ENCODE results near the gene DDI2.
"Not testable (repeated sequence)": the region's sequence is repeated elsewhere in the genome, so short reads cannot be mapped to it uniquely, and the experiment has no call there.

DDI2 gene

DNA sequence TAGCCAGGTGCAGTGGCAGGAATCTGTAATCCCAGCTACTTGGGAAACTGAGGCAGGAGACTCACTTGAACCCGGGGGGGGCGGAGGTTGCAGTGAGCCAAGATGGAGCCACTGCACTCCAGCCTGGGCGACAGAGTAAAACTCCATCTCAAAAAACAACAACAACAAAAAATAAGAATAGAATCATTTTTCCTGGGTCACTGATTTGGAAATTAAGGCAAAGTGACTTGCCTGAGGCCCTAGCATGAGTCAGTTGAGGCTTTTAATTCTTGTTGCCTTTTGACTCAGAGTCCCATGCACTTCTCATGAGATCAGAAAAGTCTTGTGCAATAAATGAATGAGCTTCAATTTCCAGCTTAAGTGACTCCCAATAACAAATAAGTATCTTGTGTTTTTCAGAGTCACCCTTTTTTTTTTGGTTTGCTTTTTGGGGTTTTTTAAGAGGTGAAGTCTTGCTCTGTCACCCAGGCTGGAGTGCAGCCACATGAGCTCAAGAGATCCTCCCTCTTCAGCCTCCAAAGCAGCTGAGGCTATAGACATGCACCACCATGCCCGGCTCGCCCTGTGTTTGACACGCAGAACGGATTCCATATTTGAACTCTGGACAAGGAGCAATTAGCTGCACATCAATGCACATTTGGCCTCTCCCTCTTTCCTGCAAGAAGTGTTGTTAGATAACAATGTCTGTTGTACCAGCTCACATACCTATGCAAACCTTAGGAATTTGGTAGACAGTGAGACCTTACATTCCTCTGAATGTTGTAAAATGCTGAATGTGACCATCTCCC, 63.5 kb downstream of the DDI2 start:
- DNase-seq = peak; percentile 93 to 98

GRCh38 chr1:15681349-15682292, 64.4 kb downstream of the DDI2 start:
- no peak for DNase-seq

DNA sequence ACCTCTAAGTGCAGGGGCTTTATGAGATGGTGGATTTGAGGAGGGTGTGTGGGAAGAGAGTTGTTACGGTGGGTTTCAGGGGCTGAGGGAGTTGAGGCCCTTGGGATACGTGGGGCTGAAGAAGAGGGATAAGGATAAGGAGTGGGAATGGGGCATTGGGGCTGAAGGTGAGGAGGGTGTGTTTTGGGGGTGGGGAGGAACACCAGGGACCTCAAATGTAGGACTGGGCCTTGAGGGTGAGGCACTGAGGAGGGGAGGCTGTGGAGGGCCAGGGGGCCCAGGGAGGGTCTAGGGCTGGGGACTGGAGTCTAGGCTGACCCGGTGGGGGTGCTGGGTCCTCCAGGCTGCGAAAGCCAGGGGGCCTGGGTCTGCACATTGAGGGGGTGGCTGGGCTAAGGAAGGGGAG, 65.7 kb downstream of the DDI2 start:
- no peak for DNase-seq

DNA sequence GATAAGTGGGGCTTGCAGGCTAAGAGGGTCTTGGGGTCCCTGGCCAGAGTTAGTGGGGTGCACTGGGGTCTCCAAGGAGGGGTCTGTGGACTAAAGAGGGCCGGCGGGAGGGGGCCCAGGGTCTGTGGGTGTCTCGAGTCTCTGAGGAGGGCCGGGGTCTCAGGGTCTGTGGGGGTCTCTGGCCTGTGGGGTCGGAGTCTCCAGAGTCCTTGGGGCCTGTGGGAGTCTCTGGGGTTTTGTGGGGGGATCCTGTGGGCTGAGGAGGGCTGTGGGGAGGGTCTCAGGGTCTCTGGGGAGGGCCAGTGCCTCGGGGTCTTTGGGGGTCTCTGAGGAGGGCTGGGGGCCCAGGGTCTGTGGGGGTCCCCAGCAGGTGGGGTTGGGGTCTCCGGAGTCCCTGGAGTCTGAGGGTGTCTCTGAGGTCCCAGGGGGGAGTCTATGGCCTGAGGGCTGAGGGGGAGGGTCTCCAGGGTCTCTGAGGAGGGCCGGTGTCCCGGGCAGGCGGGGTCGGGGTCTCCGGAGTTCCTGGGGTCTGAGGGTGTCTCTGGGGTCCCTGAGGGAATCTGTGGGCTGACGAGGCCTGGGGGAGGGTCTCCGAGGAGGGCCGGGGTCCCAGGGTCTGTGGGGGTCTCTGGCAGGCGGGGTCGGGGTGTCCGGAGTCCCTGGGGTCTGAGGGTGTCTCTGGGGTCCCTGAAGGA, 66.2 kb downstream of the DDI2 start:
- no peak for DNase-seq

DNA sequence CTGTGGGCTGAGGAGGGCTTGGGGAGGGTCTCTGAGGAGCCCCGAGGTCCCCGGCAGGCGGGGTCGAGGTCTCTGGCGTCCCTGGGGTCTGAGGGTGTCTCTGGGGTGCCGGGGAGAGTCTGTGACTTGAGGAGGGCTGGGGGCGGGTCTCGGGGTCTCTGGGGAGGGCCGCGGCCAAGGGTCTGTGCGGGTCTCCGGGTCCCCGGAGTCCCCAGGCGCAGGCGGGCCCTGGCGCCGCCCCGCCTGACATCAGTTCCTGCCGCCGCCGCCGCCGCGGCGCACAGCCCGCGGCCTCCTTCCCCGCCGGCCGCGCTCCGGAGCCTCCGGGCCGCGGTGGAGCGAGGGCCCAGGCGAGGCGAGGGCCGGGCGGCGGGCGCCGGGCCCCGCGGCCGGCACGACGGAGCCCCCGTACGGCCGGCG, 66.8 kb downstream of the DDI2 start, which contains the start of gene PLEKHM2:
Gene PLEKHM2 (plus strand): TSS at position 279 of the 420 bp plus-strand sequence. CDS start 239 bp downstream, outside the sequence.
- DNase-seq = peak; percentile 35 to 50

GRCh38 chr1:15684468-15685291, 67.4 kb downstream of the DDI2 start:
- DNase-seq = peak; percentile 55 to 65

- DNase-seq = no peak
Observed at GRCh38 chr1:15685820-15686219, 68.6 kb downstream of the DDI2 start.

GRCh38 chr1:15687446-15687845, 70.2 kb downstream of the DDI2 start:
- no peak for DNase-seq

DNA sequence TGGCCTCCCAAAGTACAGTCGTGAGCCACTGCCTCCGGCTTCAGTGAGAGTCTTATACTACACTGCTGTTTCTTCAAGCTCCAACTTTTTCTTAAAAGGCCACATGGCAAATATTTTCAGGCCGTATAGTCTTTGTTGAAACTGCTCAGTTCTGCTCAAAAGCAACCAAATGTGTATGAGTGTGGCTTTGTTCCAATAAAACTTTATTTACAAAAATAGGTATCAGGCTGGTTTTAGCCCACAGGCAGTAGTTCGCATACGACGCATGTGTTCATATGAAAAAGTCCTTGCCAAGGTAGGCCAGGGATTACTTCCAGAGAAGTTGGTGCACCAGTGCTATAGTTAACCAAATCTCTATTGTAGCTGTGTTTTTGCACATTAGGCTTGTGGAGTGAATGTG, 73.1 kb downstream of the DDI2 start:
- DNase-seq = no peak

DNA sequence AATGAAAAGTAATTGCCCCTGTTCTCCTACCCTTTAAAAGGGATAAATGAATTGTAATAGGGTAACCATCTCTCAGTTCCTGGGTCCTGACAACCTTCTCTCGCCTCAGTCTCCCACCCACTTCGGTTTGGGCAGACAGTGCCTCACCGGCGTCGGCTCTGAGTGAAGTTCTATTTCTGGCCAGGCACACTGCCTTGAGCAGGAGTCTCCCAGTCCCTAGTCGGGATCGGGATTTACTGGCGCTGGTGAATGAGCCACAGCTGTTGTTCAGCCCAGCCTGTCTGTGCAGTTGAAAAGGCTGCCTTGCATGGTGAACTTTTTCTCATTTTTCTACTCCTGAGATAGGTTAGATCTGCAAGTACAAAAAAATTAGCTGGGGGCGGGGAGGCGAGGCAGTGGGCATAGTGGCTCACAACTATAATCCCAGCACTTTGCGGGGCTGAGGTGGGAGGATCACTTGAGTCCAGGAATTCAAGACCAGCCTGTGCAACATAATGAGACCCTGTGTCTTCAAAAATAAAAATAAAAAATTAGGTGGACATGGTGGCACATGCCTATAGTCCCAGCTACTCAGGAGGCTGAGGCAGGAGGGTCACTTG, 74.3 kb downstream of the DDI2 start:
- DNase-seq = no peak

GRCh38 chr1:15692121-15692682, 74.9 kb downstream of the DDI2 start:
- no peak for DNase-seq

DNA sequence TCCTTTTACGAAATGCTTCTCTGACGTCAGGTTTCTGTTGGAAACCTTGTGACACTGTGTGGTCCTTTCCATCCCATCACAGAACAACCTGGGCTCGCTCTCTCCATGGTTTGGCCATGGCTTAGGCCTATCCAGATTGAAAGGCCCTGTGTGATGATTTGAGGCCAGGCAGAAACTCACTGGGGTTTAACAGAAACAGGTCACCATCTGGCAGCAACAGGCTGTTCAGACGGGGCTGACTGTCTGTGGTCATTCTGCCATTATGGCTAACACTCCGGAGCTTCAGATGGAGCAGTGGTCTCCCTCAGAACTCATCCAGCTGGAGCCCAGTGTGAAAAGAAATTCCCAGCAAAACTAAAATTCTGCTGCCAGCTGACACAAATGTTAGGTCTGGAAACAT, 76.1 kb downstream of the DDI2 start:
- DNase-seq = no peak

- peak; percentile 81 to 83 for DNase-seq
Observed at GRCh38 chr1:15696956-15697521, 79.8 kb downstream of the DDI2 start.

DNA sequence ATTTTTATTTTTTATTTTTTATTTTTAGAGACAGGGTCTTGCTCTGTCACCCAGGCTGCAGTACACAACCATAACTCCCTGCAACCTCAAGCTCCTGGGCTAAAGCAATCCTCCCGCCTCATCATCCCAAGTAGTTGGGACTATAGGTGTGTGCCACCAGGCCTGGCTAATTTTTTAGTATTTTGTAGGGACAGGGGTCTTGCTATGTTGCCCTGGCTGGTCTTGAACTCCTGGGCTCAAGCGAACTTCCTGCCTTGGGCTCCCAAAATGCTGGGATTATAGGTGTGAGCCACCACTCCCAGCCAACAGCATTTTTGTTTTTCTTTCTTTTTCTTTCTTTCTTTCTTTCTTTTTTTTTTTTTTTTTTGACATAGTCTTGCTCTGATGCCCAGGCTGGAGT, 80.9 kb downstream of the DDI2 start:
- no peak for DNase-seq

- not testable (repeated sequence) for DNase-seq
Observed at GRCh38 chr1:15699321-15699720, 82.1 kb downstream of the DDI2 start.

GRCh38 chr1:15700508-15700907, 83.2 kb downstream of the DDI2 start:
- no peak for DNase-seq

GRCh38 chr1:15701784-15702183, 84.5 kb downstream of the DDI2 start:
- DNase-seq = no peak

DNA sequence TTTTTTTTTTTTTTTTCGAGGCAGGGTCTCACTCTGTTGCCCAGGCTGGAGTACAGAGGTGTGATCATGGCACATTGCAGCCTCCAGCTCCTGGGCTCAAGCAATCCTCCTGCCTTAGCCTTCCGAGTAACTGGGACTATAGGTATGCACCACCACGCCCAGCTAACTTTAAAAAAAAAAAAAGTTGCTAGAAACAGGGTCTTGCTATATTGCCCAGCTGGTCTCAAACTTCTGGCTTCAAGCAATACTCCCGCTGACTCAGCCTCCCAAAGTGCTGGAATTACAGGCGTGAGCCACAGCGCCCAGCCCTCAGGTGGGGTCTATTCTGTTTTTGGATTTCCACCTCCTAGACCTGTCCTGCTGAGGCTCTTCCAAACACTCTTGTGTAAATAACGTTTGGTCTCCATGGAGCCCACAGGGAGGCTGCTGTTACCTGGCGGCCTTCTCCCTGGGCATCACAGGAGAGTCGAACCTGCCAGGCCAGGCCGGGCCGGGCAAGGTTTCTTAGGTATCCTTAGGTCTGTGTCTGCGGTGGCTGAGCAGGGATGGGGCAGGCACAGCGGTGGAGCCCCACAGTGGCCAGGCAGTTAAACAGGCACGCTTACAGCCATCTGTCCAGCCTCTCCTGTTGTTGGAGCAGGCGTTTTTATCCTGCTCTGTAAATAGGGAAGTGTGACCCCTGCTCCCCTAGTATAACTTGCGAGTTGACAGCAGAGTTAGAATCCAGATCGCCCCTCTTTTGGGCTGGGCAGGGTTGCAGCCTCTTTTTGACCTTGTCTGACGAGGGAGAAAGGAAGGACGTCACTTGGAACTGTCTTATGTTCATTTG, 85.7 kb downstream of the DDI2 start:
- DNase-seq = no peak

GRCh38 chr1:15703562-15703961, 86.3 kb downstream of the DDI2 start:
- DNase-seq = peak; percentile 50 to 68

Data from inflammatory macrophage treated with lipopolysaccharide for 1 hour (primary cell).